GM18520 (cell line): ENCODE results near the gene VAV2.
"Not testable (repeated sequence)": the region's sequence is repeated elsewhere in the genome, so short reads cannot be mapped to it uniquely, and the experiment has no call there.

Source experiments
- ATAC-seq: cut with Tn5 transposase; IDR thresholded peaks from one replicate; pipeline ENCODE4 v1.9.1; 2021; ENCODE audit not compliant: unreplicated experiment

The VAV2 gene

DNA sequence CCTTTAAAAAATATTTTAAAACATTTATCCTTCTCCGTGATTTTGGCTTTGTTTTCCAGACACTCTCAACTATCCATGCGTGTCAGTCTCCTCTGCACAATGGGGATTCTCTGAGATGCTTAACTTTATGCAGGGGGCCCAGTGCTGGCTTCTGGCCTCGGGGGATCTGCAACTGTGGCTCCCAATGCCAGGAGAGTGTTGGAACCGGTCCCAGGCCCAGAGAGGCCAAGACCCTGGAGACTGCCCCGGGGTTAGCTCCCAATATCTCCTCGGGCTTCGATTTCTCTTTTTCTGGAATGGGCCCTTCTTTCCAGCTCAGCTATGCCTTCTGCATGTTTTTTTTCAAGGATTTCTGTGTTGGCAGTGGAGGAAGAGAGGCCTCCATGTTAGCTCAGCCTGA is 233.9 kb downstream of the VAV2 start:
- no peak for ATAC-seq

DNA sequence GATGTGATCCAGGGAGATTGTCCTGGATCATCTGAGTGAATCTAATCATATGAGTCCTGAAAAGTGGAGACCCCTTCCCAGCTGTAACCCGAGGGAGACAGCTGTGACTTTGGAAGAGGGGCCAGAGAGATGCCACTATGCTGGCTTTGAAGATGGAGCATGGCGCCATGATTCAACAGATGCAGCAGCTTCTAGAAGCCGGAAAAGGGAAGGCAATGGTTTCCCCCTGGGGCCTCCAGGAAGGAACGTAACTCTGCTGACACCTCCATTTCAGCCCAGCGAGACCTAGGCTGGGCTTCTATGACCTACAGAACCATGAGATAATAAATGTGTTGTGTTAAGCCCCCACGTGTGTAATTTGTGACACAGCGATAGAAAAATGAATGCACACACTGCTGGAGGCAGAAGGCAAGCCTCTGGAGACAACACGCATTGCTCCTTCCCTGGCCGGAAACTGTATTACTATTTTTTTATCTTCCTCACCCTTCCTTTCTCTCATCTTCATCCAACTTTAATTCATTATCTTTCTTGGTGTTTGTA is 237.4 kb downstream of the VAV2 start:
- ATAC-seq: no peak

DNA sequence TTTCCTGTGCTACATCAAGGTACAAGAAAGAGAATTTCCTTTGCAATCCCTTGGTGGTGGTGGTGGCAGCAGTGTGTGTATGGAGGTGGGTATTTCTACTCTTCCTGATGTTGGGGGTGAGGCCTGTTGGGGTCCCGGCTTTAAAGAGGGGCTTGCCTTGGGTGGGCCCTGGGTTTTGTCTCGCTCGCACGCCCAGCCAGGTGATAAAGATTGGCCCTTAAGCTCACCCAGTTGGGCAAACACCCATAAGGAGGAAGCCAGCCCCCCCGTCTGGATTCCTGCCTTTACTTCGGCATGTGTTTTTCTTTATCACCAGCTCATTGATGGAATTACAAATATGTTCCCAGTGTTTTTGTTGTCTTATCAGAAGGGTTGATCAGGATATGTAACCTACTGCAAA is 237.9 kb downstream of the VAV2 start:
- no peak for ATAC-seq

DNA sequence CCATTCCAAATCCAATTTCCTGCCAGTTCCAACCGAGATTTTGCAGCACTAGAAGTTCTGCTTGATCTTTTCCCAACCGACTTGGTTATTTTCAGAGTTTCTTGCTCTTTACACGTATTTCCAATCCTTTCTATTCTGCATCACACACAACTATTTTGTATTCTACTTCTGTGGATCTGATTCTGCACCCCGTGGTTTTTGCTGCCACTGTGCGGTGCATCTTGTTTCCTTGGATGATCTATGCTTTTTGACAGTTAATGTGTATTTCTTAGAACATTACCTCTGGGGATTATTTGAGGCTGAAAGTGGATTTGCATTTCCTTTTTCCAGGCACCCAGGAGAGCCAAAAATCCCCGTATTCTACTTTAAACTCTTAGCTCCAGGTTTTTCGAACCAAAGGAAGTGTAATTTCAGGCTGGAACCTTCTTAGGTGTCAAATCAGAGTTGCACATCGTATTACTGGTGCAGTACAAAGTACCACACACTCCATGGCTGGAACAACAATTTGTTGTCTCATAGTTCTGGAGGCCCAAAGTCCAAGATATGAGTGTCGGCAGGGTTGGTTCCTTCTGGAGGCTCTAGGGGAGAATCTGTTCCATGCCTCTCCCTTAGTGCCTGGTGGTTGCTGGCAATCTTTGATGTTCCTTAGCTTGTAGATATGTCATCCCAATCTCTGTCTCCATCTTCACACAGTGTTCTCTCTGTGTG is 239.2 kb downstream of the VAV2 start:
- ATAC-seq: no peak

DNA sequence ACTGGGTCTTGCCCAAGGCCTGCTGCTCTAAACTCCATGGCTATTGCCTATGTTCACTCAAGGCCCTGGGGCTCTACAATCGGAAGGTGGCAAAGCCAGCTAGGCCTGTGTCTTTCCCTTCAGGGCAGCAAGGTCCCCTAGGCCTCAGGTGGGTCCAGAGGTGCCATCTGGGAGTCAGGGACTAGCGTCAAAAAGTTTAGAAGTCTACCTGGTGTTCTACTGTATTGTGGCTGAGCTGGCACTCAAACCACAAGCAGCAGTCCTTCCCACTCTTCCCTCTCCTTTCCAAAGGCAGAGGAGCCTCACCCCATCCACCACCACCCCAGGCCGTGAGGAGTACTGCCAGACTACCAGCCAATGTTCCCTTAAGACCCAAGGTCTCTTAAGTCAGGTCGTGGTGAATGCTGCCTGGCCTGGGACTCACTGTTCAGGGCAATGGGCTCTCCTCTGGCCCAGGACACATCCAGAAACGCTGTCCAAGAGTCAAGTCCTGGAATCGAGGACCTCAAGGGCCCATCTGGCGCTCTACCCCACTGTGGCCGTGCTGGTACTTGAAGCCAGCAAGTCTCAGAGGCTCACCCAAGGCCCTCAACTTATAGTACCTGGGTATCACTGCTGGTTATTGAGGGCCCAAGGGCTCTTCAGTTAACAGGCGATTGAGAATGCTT is 241.0 kb downstream of the VAV2 start:
- ATAC-seq: no peak

DNA sequence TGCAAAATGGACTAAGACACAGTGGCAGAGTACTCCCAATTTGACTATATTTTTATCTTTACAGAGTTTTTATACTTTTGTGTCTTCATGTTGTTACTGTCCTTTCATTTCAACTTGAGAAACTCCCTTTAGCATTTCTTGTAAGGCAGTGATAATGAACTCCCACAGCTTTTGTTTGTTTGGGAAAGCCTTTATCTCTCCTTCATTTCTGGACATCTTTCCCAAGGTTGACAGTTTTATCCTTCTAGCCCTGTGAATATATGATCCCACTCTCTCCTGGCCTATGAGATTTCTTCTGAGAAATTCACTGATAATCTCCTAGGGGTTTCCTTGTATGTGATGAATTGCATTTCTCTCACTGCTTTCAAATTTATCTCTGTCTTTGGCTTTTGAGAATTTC is 244.8 kb downstream of the VAV2 start:
- no peak for ATAC-seq

DNA sequence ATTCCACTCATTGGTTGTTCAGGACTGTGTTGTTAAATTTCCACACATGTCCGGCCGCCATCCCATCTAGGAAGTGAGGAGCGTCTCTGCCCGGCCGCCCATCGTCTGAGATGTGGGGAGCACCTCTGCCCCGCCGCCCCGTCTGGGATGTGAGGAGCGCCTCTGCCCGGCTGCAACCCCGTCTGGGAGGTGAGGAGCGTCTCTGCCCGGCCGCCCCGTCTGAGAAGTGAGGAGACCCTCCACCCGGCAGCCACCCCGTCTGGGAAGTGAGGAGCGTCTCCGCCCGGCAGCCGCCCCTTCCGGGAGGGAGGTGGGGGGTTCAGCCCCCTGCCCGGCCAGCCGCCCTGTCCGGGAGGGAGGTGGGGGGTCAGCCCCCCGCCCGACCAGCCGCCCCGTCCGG is 247.6 kb downstream of the VAV2 start:
- ATAC-seq: not testable (repeated sequence)

DNA sequence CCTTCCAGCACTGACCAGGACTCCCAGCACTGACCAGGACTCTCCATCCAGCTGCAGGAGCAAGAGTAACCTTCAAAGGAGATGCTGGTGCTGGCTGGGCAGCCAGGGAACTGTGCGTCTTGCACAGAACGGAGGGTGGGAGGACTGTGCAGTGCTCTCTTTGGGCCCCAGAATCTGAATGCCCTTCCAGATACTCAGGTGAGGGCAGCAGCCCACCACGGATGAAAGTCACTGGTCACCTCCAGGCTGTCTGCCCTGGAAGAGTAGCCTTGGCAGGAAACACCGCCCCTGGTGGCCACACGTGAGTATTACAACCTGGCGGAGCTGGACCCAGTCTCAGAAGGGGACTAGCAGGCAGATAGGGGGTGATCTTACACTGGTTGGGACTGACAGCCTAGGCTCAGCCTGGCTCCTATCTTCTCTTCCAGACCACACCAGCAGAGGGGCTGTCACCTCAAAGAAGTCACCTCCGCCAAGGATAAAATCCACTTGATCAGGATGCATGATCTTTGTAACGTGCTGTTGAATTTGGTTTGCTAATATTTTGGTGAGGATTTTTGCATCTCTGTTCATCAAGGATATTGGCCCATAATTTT is 249.2 kb downstream of the VAV2 start:
- no peak for ATAC-seq

DNA sequence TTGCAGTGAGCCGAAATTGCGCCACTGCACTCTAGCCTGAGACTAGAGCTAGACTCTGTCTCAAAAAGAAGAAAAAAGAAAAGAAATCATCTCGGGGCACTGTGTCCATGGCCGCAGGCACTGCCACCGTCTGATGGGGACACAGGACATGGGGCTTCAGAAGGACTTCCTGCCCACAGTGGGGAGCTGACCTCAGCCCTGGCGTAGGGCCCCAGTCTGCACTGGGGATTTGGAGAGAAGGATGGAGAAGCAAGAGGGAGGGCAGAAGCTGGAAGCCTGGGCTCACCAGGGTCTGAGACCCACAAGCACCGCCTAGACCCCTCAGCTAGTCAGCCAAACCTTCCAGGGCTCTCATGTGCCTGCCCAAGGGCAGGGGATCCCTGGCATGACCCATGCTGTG is 249.9 kb downstream of the VAV2 start:
- ATAC-seq: no peak

DNA sequence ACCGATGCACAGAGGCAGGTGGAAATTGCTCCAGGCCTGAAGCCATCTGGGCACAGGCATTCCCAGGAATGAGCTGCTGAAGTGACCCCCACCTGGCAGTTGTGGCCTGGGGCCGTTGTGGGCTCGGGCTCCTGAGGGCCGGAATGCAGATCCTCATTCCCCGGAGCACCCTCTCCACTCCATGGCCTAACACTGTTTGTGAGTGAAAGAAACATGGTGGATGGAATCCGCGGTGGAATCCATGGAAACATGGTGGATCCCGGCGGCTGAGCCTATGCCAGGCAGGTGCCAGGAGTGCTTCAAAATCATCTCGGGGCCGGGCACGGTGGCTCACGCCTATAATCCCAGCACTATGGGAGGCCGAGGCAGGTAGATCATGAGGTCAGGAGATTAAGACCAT is 250.4 kb downstream of the VAV2 start:
- ATAC-seq: no peak

DNA sequence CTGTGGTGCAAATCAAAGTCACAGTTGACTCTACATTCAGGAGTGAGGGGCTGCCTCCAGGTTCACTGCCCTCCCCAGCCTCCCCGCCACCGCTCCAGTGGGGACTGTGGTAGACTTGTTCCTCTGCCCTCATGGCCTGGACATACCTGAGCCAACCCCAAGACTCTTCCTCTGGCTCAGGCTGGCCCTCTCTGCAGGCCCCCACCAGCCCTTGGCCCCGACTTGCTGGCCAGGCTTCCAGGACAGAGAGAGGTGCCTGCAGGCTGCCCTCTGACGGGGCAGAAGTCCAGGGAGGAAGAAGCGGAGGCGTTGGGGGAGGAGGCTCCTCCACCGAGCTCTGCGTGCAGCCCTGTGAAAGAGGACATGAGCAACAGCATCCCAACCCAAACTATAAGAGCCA is 251.2 kb downstream of the VAV2 start:
- no peak for ATAC-seq

DNA sequence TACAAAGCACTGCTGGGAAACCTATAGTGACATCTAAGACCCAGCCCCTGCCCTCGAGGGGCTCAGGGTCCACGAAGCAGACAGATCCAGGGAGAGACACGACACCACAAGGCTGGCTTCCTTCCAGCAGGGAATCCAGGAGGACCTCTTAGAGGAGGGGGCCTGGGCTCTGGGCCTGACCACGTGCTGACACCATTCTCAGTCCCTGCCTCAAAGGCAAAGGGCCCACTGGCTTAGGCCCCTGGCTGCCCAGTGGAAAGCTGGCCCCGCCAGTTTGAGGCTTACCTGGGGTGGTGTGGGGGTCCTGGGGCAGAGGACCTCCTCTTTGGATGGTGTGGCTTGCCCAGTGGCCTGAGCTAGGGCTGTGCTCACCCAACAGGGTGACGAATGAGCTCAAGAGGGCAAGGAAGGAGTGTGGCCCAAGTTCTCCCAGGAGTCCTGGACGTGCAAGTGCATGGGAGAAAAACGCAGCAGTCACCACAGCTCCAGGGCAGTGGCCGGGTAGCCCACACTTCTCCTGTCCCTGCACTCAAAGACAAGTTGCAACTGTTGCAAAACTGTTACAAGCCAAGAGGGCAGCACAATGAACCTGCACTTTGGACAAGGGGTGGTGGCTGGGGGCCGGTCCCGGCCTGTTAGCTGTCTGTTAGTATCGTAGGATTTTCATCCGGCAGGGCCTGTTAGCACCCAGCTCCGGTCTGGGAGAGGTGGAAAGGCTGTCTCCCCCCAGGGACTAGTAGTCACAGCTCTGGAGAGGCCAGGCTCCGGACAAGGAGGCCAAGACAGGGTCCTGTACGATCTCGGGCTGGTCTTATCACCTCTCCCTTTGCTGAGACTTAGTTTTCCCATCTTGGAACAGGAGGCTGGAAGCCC is 252.5 kb downstream of the VAV2 start:
- no peak for ATAC-seq

DNA sequence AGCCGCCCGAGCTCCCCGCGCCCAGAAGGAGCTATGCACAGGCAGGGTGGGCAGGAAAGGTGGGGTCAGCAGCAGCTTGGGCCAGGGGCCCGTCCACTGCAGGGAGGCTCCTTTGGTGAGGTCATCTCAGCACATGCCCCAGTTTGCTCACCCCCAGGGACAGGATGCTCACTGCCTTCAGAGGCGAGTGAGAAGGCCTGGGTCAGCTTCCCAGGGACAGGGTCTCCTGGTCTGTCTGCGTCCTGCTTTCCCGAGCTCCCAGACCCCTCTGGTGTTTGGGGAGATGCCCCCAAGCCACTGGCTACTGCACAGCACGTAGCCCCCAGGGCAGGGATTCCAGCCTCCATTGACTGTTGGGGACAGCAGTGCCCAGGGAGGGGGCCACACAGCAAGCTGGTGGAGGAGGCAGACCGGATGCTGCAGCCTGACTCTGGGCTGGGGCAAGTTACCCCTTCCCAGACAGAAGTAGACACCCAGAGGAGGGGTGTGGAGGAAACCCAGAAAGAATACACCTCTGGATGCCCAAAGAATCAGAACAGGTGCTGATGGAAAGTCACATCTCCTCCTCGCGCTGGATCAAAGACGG is 253.4 kb downstream of the VAV2 start:
- no peak for ATAC-seq

DNA sequence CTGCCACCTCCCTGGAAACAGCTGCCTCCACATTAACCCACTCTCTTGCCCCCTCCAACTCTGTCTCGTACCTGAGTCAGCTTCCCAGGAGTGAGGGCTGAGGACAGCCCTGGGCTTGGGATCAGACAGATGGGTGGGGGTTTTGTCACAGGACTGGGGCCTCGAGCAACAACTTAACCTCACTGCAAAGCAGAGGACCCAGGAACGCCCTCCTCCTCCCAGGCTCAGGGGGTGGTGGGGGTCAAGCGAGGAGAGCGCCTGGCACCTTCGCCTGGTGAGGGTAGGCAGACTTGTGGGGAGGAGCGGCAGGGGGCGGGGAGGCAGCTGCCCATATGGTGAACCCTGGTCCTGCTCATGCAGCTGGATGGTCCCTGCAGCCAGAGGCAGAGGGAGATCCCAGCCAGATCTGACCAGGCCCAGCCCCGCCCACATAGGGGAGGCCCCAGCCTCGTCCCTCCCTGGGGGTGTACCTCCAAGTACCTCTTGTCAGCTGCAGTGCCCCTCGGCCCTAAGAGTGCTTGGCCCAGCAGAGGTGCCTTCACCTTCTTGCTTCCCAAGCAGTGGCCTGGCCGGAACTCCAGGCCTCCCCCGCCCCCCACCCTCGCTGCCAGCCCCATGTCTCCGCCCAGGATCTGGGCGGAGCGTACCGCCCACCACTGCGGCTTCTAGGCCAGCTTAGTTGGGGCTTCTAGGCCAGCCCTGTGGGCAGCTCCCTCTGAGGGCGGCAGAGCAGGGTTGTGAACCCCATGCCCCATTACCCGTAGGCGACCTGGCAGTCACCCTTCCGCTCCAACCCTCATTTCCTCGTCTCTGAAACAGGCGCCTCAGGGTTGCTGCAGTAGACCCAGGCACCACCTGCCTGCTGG is 254.1 kb downstream of the VAV2 start, which contains the start of gene SARDH:
TSS of gene SARDH (minus strand) at position 579 of the 866 bp plus-strand sequence. CDS start 4,179 bp downstream, outside the sequence.
- ATAC-seq: no peak

DNA sequence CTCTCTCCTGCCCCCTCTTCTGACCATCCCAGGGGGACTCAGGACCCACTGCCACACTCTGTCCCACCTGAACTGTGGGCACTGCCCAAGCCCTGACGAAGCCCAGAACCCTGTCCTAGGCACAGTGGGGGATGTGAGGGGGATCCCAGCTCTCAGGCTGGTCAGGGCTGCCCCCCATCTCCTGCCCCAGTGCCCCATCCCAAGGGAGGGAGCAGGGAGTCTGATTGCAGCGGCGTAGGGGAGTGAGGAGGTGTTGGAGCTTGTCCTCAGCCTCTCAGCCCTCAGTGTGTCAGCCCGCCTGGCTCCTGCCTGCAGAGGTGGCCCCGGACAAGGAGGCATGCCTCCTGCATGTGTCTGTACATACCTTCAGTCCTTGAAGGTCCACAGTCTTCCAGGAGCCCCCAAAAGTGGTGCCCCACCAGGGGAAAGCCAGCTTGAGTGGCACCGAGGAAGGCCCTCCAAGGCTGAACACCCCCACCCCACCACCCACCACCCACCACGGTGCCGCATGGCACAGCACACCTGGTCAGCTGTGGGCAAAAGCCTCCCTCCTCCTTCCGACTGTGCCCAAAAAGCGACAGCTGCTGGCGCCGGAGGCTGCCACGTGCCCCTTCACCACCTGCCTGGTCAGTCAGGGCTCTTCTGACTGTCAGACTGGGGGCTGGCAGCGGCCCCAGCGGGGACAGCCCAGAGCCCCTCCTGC is 254.9 kb downstream of the VAV2 start:
- ATAC-seq: no peak

DNA sequence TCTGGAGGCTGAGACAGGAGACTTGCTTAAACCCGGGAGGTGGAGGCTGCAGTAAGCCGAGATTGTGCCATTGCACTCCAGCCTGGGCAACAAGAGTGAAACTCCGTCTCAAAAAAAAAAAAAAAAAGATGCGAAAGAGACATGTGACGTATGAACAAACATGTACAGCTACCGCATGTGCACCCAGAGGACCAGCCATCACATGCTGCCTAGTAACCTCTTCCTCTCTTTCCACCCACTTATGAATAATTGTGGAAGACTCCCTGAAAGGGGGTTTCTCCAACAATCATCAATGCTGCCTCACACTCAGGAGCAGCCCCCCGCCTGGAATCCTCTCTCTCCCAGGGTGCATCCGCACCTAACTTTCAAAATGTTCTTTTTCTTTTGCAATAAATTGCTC is 256.2 kb downstream of the VAV2 start:
- no peak for ATAC-seq

DNA sequence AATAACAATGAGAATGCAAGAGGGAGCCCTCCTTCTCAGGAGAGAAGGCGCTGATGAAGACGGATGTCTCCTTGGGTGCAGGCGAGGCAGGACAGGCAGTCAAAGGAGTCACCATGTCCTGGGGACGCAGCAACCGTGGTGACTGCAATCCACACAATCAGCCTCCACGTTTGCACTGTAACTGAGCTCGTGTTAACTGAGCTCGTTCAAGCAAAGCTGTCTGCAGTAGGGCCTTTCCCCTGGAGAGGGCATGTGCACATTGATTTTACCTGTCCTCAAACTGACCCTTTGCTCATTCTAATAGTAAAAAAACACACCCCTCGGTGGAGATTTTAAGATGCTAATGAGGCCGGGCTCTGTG is 256.7 kb downstream of the VAV2 start:
- ATAC-seq: no peak

DNA sequence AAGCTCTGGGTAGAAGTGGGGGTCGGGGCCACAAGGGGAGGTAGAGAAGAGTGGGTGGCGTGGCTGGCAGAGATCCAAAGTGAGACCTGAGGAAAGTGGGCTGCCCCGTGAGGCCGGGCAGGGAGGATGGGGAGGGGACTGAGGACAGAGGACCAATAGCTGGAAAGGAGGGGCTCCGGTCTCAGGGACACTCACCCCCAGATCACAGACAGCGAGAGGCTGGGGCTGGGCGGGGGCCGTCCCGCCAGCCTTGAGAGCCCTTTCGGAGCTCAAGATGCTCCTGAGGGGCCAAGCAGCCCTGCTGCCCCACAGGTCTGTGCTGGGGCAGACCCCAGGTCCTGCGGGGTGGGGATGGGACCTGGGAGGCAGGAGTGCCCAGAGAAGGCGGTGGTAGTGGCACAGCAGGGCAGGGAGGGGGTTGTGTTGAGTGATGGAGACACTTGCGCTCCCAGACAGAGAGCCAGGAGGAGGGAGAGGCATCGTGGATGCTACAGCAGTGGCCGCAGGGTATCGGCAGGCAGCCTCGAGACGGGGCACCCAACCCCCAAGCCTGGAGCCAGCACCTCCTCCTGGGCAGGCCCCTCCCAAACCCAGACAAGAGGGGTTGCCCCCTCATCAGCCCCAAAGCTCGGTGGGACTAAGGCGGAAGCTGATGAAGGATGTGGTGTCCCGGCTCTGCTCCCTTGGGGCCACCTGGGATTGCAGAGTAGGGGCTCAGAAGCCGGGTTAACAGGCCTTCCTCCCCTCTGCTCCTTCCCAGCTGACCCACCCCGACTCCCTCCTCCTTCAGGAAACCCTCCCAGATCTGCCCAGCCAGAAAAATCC is 257.3 kb downstream of the VAV2 start:
- no peak for ATAC-seq
